ENCODE results near the gene RPS28. TPM values are rescaled to one million over a fixed set of nuclear protein-coding genes. Genes with fewer than 3 reads are reported as not detected.
A peak's percentile ranks its signal among the peaks of the same experiment; 100 is the strongest.
"Not testable (repeated sequence)": the region's sequence is repeated elsewhere in the genome, so short reads cannot be mapped to it uniquely, and the experiment has no call there.

Gene RPS28
- total RNA-seq, 2 experiments from 2014 or later, result 2,450 to 2,492 TPM

DNA sequence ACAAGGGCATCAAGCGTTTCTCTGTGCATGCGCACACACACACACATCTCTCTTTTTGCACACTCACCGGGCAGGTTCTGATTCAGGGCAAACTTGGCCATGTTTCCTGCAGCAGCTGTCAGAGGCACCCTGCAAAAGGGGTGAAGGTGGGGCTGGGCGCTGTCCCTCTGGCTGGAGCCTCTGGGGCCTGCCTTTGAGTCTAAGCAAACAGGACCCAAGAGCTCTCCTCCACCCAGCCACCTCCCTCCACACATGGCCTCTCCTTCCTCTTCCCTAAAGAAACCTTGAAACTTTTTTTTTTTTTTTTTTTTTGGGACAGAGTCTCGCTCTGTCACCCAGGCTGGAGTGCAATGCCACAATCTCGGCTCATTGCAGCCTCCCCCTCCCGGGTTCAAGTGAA is 16.4 kb downstream of the RPS28 start:
- POLR2A ChIA-PET, result no interaction called here
- ATAC-seq (no peak), DNase-seq (no peak)
- TF ChIP-seq, protein P1, sequence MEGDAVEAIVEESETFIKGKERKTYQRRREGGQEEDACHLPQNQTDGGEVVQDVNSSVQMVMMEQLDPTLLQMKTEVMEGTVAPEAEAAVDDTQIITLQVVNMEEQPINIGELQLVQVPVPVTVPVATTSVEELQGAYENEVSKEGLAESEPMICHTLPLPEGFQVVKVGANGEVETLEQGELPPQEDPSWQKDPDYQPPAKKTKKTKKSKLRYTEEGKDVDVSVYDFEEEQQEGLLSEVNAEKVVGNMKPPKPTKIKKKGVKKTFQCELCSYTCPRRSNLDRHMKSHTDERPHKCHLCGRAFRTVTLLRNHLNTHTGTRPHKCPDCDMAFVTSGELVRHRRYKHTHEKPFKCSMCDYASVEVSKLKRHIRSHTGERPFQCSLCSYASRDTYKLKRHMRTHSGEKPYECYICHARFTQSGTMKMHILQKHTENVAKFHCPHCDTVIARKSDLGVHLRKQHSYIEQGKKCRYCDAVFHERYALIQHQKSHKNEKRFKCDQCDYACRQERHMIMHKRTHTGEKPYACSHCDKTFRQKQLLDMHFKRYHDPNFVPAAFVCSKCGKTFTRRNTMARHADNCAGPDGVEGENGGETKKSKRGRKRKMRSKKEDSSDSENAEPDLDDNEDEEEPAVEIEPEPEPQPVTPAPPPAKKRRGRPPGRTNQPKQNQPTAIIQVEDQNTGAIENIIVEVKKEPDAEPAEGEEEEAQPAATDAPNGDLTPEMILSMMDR (IDR thresholded peaks at IDR 0.05), result no peak
- Mint-ChIP-seq H3K9me3 (no peaks in the 10 kb centered on the region), H3K36me3 (ENCODE audit: low read depth) (no peaks in the 10 kb centered on the region), H3K27me3 (peaks cover 35% of the 10 kb centered on the region), H3K27ac (no peak overlapping the region), H3K4me3 (no peak overlapping the region), H3K4me1 (ENCODE audit: low read depth) (peaks cover 13% of the 10 kb centered on the region)
- intact Hi-C loops (cut with micrococcal nuclease), result no loop called here
- CTCF ChIA-PET, result interaction anchor here (1.6 kb wide), 1 partner anchor 17 kb away, joined by 5 read pairs; no protein-coding TSS in a partner anchor

DNA sequence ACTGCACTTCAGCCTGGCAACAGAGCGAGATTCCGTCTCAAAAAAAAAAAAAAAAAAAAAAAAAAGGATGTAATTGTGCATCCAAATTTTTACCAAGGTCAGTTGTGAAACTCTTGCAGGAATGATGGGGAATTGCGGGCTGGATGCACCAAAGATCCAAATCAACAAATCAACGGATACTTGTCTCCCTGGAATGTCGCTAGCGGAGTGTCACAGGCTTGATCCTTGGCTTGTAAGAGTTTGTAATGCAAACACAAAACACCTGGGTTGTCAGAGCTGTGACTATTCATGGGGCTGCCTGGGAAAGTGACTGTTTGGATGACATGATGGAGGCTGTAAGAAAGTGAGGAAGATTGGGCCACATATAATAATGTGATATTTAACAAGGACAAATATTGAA is 17.5 kb downstream of the RPS28 start:
- Mint-ChIP-seq H3K4me1 (ENCODE audit: low read depth) (peaks cover 18% of the 10 kb centered on the region), H3K36me3 (ENCODE audit: low read depth) (no peaks in the 10 kb centered on the region), H3K27ac (no peak overlapping the region), H3K27me3 (peaks cover 32% of the 10 kb centered on the region), H3K4me3 (no peak overlapping the region), H3K9me3 (no peaks in the 10 kb centered on the region)
- ATAC-seq (no peak), DNase-seq (no peak)
- ChIA-PET POLR2A (no interaction called here), CTCF (interaction anchor here (1.6 kb wide), 1 partner anchor 16 kb away, joined by 5 read pairs; no protein-coding TSS in a partner anchor)
- intact Hi-C loops (cut with micrococcal nuclease), result no loop called here
- TF ChIP-seq, protein P1 (IDR thresholded peaks at IDR 0.05), result no peak

DNA sequence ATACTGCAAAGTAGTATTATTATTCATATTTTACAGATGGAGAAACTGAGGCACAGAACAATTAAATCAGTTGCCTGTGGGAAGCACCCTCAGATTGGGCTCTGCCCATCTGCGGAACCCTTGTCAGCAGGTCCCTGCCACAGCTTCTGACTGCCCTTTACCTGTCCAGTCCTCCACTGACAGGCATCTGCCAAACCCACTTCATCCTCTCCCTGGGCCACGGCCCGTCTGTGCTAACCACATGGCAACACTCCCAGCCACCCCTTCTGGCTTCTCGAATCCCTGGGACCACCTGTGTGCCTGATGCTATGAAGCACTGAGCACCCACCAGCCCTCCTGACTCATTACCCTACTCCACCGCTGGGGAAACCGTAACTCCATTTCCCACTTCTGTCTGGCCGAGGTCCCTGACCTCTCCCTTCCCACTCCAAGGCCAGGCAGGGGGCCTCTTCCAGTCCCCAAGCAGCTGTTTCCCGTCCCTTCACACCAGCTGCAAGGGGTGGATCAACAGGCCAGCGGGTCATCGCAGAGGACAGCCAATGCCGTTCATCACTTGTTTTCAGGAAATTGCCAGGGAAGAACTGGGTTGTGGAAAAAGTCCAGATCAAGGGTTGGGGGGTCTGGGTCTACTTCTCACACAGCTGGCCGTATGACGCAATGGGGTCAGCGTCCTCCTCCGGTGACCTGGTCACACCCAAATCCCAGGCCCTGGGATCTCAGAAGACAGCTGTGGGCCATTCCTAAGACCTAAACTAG is 19.2 kb downstream of the RPS28 start:
- Mint-ChIP-seq H3K9me3 (no peaks in the 10 kb centered on the region), H3K27me3 (peaks cover 27% of the 10 kb centered on the region), H3K4me1 (ENCODE audit: low read depth) (peaks cover 14% of the 10 kb centered on the region), H3K4me3 (no peak overlapping the region), H3K36me3 (ENCODE audit: low read depth) (no peaks in the 10 kb centered on the region), H3K27ac (no peak overlapping the region)
- CTCF ChIA-PET, result interaction anchor here (0.9 to 5.6 kb wide), 6 partner anchors 14 to 237 kb away, joined by 3 to 54 read pairs (median 3); partner anchors contain the start of genes MYO1F and RAB11B
- TF ChIP-seq, protein P1 (IDR thresholded peaks at IDR 0.05), result peak; percentile 29
- DNase-seq (no peak), ATAC-seq (no peak)
- intact Hi-C loops (cut with micrococcal nuclease), result no loop called here
- POLR2A ChIA-PET, result interaction anchor here (1.3 to 1.4 kb wide), 2 partner anchors 17 to 20 kb away, joined by 3 to 4 read pairs; no protein-coding TSS in a partner anchor

DNA sequence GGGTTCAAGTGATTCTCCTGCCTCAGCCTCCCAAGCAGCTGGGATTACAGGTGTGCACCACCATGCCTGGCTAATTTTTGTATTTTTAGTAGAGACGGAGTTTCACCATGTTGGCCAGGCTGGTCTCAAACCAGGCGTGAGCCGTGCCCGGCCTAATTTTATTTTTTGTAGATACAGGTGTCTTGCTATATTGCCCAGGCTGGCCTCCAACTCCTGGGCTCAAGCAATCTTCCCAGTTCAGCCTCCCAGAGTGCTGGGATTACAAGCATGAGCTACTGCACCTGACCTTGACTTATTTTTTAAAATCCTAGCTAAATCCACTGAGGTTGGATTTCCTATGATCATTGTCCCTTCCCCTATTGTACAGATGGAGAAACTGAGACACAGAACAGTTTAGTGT is 20.2 kb downstream of the RPS28 start:
- H3K9me3 Mint-ChIP-seq; H3K36me3 Mint-ChIP-seq (ENCODE audit: low read depth); H3K4me3 Mint-ChIP-seq; intact Hi-C loops (cut with micrococcal nuclease); H3K4me1 Mint-ChIP-seq (ENCODE audit: low read depth); H3K27ac Mint-ChIP-seq; DNase-seq; ATAC-seq: not testable (repeated sequence)
- ChIA-PET CTCF (interaction anchor here (0.9 to 5.6 kb wide), 3 partner anchors 13 to 73 kb away, joined by 3 to 54 read pairs (median 6); no protein-coding TSS in a partner anchor), POLR2A (interaction anchor here (2.7 kb wide), 1 partner anchor 20 kb away, joined by 10 read pairs; the partner anchor contains the start of genes NDUFA7 and RPS28)
- peaks cover 23% of the 10 kb centered on the region for H3K27me3 Mint-ChIP-seq

DNA sequence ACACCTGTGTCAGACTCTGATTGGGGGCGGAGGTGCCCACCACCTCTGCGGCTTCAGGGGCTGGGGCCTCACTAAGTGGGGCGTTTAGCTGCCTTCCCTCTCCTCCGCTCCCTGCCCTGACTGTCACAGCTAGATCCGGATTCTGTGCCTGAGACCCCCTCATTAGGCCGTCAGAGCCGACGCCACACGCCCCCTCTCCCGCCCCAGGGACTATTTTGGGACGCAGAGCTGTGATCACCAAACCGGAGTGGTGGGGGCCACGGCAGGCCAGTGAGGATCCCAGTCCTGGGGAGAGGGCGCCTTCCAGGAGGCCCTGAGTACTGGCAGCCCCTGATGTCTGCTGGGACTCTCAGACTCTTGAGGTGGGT is 21.0 kb downstream of the RPS28 start:
- peaks cover 20% of the 10 kb centered on the region for H3K27me3 Mint-ChIP-seq
- H3K9me3 Mint-ChIP-seq, result no peaks in the 10 kb centered on the region
- ChIA-PET POLR2A (interaction anchor here (0.7 to 2.7 kb wide), 4 partner anchors 9 to 109 kb away, joined by 3 to 10 read pairs (median 4); partner anchors contain the start of genes NDUFA7 and RPS28), CTCF (interaction anchor here (1.4 to 5.6 kb wide), 2 partner anchors 12 to 56 kb away, joined by 6 to 54 read pairs; no protein-coding TSS in a partner anchor)
- H3K4me1 Mint-ChIP-seq (ENCODE audit: low read depth), result peaks cover 8% of the 10 kb centered on the region
- H3K36me3 Mint-ChIP-seq (ENCODE audit: low read depth), result no peaks in the 10 kb centered on the region
- H3K4me3 Mint-ChIP-seq, result peak overlapping the region; percentile 72
- TF ChIP-seq, protein P1 (IDR thresholded peaks at IDR 0.05), result no peak
- intact Hi-C loops (cut with micrococcal nuclease), result no loop called here
- ATAC-seq (no peak), DNase-seq (no peak)
- H3K27ac Mint-ChIP-seq, result no peak overlapping the region
